Panc1 (cell line): ENCODE results near the gene CACNA1C. TPM values are rescaled to one million over a fixed set of nuclear protein-coding genes. Genes with fewer than 3 reads are reported as not detected.

Experiments
- ATAC-seq: fragments of 200-7000 bp; cut with Tn5 transposase; 2 replicates; pipeline ENCODE4 v1.9.1; 2020; ENCODE audit warnings: mild to moderate bottlenecking, moderate library complexity
- BruUV-seq: library from RNA; stranded (reverse); fragments of 400-500 nt; replicated peaks from 2 replicates; lab custom pipeline; 2021; lab: Mats Ljungman, UMichigan
- CTCF ChIA-PET: fragments of 300-600 bp; sonication (Branson Sonifier 250); formaldehyde crosslinking; loops from one replicate; lab custom pipeline; 2022; ENCODE audit warnings: antibody characterized with exemption; lab: Charles Lee
- POLR2A ChIA-PET: fragments of 300-600 bp; sonication (Branson Sonifier 250); formaldehyde crosslinking; loops from one replicate; lab custom pipeline; 2022; ENCODE audit warnings: antibody characterized with exemption; lab: Charles Lee
- DNase-seq: peaks from one replicate; pipeline ENCODE4 v3.0.0-alpha.2; 2010; ENCODE audit warnings: low read depth, low spot score
- H3K27ac ChIP-seq: 2 replicates; pipeline ENCODE4 v1.5.1; 2011; ENCODE audit warnings: mild to moderate bottlenecking, low read length, inconsistent platforms
- H3K27me3 ChIP-seq: fragments of 200-500 bp; sonication (Bioruptor generic); 2 replicates; pipeline ENCODE4 v1.6.0; 2014; ENCODE audit warnings: low read length, inconsistent platforms; ENCODE audit not compliant: control insufficient read depth, insufficient read depth
- H3K36me3 ChIP-seq: fragments of 200-500 bp; sonication (Bioruptor generic); 2 replicates; pipeline ENCODE4 v1.5.1; 2014; ENCODE audit warnings: inconsistent platforms, mild to moderate bottlenecking, low read length, moderate library complexity; ENCODE audit not compliant: control insufficient read depth, insufficient read depth
- H3K4me1 ChIP-seq: 2 replicates; pipeline ENCODE4 v1.5.1; 2011; ENCODE audit warnings: inconsistent platforms, mild to moderate bottlenecking, low read length, moderate library complexity; ENCODE audit not compliant: control insufficient read depth, insufficient read depth
- H3K4me3 ChIP-seq, 2 experiments: 2 replicates each; pipeline ENCODE4 v1.5.1; 2011 to 2012; ENCODE audit warnings: low read depth in 2 of 2, low read length in 2 of 2, mild to moderate bottlenecking in 2 of 2, inconsistent platforms in 1 of 2, moderate library complexity in 1 of 2
- H3K9me3 ChIP-seq: fragments of 200-500 bp; sonication (Bioruptor generic); 2 replicates; pipeline ENCODE4 v1.5.1; 2014; ENCODE audit warnings: low read depth, mild to moderate bottlenecking, inconsistent platforms, low read length, moderate library complexity; ENCODE audit not compliant: control insufficient read depth, insufficient read depth
- POLR2AphosphoS5 ChIP-seq: IDR thresholded peaks from 2 replicates; pipeline ENCODE4 v1.6.1; 2012; ENCODE audit warnings: mild to moderate bottlenecking, low read depth, low read length, moderate library complexity
- SIN3A ChIP-seq: IDR thresholded peaks from 2 replicates; pipeline ENCODE4 v1.6.1; 2012; ENCODE audit warnings: low read depth, mild to moderate bottlenecking, low read length, moderate library complexity, borderline replicate concordance; ENCODE audit not compliant: insufficient read depth
- TCF7L2 ChIP-seq: IDR thresholded peaks from 2 replicates; pipeline ENCODE4 v1.6.1; 2011; ENCODE audit warnings: mild to moderate bottlenecking, low read depth, low read length, inconsistent platforms
- in situ Hi-C: cut with HindIII; loops from 2 replicates; pipeline ENCODE4 v1.10.0; 2016; ENCODE audit warnings: low sequenced_read_pairs, low pct_unique_long_range_greater_than_20kb
- intact Hi-C: fragments of 100-400 bp; cut with micrococcal nuclease; formaldehyde crosslinking; loops from one replicate; pipeline ENCODE4 v1.10.0; 2022; ENCODE audit not compliant: unreplicated experiment
- total RNA-seq: library from RNA; stranded (reverse); gene quantifications from one replicate; pipeline ENCODE4 v1.2.1, GENCODE V29; 2021; ENCODE audit not compliant: unreplicated experiment
- TF ChIP-seq, protein P1 (sequence below): fragments of 450-650 bp; IDR thresholded peaks from 2 replicates; pipeline ENCODE4 v1.5.1; 2017; ENCODE audit warnings: mild to moderate bottlenecking
- TF ChIP-seq, protein P2 (sequence below), 2 experiments: IDR thresholded peaks; 2 replicates each; pipeline ENCODE4 v1.6.1; 2011 to 2012; ENCODE audit warnings: low read depth in 2 of 2, control low read depth in 1 of 2, low read length in 1 of 2, mild to moderate bottlenecking in 1 of 2, moderate library complexity in 1 of 2; ENCODE audit not compliant: insufficient read depth in 1 of 2

The CACNA1C gene
- total RNA-seq, 1 experiment from 2014 or later: 0.03 TPM

DNA sequence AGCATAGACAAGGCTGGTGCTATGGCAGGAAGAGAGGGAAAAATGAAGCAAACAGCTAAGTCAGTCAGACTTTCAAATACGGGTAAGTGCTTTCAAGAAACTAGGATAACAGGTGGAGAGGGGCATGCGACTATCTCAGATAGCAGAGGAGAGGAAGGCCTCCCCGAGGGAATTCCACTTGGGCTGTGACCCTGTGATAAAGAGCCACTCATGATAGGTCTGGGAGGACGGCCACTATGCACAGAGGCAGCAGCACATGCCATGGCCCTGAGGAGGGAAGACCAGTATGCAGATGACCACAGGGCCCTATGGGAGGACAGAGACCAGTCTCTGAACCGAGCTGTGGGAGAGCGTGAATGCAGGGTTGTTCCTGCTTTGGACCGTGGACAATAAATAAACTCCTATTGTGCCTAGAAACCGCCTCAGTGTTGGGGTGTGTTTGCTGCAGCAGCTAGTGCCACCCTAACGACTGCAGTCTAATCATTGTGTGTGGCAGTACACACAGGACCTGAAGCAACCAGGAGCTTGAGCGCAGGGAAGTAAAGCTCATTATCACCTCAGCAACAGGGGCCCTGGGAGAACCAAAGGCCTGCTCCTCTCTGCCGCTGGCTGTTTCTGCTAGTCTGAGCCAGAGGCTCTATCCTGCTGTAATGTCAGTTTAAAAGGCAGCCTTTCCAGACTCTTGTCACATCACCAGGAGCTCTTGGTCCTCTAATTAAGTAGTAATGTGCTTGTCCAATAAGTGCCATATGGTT, 119.1 kb downstream of the CACNA1C start:
- no peaks in the 10 kb centered on the region for H3K36me3 ChIP-seq
- no peaks in the 10 kb centered on the region for H3K9me3 ChIP-seq
- ChIA-PET CTCF (no interaction called here), POLR2A (no interaction called here)
- no peak overlapping the region for H3K4me3 ChIP-seq
- ATAC-seq: no peak
- intact Hi-C loops: no loop called here
- TF ChIP-seq TCF7L2: no peak
- TF ChIP-seq, protein P1, sequence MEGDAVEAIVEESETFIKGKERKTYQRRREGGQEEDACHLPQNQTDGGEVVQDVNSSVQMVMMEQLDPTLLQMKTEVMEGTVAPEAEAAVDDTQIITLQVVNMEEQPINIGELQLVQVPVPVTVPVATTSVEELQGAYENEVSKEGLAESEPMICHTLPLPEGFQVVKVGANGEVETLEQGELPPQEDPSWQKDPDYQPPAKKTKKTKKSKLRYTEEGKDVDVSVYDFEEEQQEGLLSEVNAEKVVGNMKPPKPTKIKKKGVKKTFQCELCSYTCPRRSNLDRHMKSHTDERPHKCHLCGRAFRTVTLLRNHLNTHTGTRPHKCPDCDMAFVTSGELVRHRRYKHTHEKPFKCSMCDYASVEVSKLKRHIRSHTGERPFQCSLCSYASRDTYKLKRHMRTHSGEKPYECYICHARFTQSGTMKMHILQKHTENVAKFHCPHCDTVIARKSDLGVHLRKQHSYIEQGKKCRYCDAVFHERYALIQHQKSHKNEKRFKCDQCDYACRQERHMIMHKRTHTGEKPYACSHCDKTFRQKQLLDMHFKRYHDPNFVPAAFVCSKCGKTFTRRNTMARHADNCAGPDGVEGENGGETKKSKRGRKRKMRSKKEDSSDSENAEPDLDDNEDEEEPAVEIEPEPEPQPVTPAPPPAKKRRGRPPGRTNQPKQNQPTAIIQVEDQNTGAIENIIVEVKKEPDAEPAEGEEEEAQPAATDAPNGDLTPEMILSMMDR: no peak
- TF ChIP-seq SIN3A: no peak
- TF ChIP-seq, protein P2, sequence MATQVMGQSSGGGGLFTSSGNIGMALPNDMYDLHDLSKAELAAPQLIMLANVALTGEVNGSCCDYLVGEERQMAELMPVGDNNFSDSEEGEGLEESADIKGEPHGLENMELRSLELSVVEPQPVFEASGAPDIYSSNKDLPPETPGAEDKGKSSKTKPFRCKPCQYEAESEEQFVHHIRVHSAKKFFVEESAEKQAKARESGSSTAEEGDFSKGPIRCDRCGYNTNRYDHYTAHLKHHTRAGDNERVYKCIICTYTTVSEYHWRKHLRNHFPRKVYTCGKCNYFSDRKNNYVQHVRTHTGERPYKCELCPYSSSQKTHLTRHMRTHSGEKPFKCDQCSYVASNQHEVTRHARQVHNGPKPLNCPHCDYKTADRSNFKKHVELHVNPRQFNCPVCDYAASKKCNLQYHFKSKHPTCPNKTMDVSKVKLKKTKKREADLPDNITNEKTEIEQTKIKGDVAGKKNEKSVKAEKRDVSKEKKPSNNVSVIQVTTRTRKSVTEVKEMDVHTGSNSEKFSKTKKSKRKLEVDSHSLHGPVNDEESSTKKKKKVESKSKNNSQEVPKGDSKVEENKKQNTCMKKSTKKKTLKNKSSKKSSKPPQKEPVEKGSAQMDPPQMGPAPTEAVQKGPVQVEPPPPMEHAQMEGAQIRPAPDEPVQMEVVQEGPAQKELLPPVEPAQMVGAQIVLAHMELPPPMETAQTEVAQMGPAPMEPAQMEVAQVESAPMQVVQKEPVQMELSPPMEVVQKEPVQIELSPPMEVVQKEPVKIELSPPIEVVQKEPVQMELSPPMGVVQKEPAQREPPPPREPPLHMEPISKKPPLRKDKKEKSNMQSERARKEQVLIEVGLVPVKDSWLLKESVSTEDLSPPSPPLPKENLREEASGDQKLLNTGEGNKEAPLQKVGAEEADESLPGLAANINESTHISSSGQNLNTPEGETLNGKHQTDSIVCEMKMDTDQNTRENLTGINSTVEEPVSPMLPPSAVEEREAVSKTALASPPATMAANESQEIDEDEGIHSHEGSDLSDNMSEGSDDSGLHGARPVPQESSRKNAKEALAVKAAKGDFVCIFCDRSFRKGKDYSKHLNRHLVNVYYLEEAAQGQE (IDR thresholded peaks at IDR 0.05; ENCODE audit: insufficient read depth in 1 of 2, low read depth in 2 of 2, low read length in 1 of 2): no peak
- TF ChIP-seq POLR2AphosphoS5: no peak
- H3K27ac ChIP-seq: no peak overlapping the region
- in situ Hi-C loops: no loop called here
- H3K4me1 ChIP-seq: no peaks in the 10 kb centered on the region
- no peak for DNase-seq
- H3K27me3 ChIP-seq: peaks cover 2% of the 10 kb centered on the region; the same call in 1 of the 2 replicates
- BruUV-seq: no TSS peak

DNA sequence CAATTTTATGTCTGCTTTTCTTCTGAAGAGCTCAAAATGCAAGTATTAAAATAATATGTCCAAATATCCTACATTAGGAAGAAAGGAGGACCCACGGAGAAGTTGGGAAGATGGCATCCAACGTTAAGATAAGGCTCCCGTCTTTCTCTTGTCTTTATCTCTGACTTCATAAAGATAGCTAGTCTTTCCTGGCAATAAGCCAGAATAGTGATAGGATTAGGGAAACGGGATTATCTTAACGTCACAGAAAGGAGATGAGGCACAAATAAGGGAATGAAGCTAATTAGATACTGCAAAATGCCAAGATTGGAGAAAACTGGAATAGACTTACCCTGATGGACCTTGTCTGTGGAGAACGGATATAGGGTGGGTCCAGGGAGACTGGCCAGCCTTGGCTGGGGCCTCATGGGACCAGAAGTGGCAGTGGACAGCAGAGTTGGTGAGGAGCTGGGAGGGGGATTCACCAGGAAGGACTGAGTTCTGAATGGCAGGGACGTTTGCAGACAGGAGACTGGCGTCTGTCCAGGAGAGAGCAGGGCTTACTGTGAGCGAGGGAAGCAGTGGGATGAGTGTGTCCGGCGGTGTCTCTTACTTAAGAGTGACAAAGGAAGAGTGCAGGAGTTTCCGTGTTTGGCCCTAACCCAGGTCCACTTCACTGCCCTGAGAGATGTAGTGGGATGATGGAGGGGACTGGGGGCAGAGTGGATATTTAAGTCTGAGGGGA, 119.9 kb downstream of the CACNA1C start:
- intact Hi-C loops: no loop called here
- CTCF ChIA-PET: no interaction called here

More for the DNA sequence above, 119.9 kb downstream of the CACNA1C start:
- BruUV-seq: no TSS peak
- Histone ChIP-seq H3K9me3 (no peaks in the 10 kb centered on the region), H3K36me3 (no peaks in the 10 kb centered on the region), H3K4me3 (no peak overlapping the region), H3K4me1 (no peaks in the 10 kb centered on the region), H3K27me3 (peaks cover 2% of the 10 kb centered on the region; the same call in 1 of the 2 replicates), H3K27ac (no peak overlapping the region)
- no peak for DNase-seq
- in situ Hi-C loops: no loop called here
- no peak for TF ChIP-seq TCF7L2
- TF ChIP-seq, protein P2 (IDR thresholded peaks at IDR 0.05; ENCODE audit: insufficient read depth in 1 of 2, low read depth in 2 of 2, low read length in 1 of 2): no peak
- TF ChIP-seq POLR2AphosphoS5: no peak
- TF ChIP-seq SIN3A: no peak
- TF ChIP-seq, protein P1: no peak
- ATAC-seq: no peak
- POLR2A ChIA-PET: no interaction called here
